GM19193 (cell line): ENCODE results near the gene SOD2.

Experiments used
- POLR2A ChIP-seq: IDR thresholded peaks from 4 replicates; pipeline ENCODE4 v1.6.1; 2011; ENCODE audit not compliant: insufficient read depth, insufficient read length; ENCODE audit errors: extremely low read depth

The SOD2 gene

DNA sequence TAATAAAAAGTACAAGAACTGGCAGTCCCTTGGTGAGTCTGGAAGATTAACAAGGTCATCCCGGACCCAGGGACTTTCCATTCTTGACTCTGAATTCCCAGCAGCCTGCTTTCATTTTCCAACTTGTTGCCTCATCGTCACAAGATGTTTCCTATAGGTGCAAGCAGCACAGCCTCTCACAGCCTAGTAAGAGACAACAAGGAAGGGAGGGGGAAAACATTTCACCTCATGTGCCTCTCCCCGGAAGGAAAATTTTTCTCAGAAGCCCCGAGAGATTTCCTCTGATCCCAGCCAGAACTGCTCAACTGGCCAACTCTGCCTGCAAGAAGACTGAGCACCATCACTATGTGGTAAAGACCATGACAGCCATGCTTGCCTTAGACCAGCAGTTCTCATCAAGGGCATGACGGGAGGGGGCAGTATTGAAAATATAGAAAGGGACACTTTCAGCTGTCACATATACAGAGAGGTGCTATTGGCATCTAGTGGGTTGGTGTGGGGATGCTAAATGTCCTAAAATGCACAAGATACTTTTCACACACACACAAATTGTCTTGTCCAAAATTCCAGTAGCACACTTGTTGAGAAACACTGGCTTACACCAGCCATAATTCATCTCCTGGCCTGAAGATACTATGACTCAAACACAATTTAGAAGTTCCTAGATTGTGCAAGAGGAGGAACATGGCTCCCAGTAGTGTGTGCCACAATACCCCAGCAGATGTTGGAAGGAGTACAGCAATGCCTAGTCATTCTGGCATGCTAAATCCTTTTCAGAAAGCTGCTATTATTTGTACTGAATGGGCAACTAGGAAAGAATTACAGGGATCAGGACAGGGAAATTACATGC lies 23.4 kb upstream of the SOD2 start:
- no peak for TF ChIP-seq POLR2A

DNA sequence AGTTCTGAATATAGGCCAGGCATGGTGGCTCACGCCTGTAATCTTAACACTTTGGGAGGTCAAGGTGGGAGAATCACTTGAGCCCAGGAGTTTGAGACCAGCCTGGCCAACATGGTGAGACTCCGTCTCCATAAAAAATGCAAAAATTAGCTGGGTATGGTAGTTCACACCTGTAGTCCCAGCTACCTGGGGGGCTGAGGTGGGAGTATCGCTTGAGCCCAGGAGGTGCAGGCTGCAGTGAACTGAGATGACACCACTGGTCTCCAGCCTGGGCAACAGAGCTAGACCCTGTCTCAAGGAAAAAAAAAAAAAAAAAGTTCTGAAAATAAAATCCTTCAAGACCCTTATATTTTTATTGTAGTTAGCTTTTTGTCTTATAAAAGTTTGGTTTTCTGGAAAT lies 22.6 kb upstream of the SOD2 start:
- TF ChIP-seq POLR2A: no peak

DNA sequence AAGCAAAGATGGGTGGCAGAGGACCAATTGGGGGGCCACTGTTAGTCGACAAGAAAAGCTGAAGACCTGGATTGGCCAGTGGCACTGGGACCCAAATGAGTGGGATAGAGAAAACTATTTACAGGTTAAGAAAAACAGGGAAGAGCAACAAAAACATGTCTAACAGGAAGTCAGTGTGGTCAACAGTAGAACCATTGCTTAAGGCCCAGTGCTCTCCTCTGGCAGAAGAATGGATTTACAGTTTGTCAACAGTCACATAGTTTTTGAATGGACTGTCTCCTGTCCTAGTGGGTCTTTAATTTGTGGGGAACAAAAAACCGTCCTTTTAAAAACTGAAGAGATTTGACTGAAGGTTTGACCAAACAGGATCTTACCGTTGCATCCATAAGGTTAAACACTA lies 22.1 kb upstream of the SOD2 start:
- TF ChIP-seq POLR2A: no peak

DNA sequence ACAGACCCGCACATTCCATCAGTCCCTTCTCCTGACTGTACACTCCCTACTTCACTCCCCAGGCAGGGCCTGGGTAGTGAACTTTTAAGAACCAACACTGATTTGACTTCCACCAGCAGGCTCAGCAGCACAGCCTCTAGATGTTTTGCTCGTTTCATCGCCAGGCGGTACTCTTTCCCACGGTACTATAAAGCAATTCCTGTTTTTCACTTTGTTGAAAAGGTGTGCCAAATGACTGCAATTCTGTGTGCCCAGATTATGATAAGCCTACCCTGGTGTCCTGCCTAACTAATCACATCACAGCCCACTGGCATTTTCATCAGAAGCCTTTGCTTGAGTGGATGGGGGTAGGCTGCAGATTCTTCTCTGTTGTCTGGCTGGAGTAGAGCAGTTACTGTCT lies 21.4 kb upstream of the SOD2 start:
- no peak for TF ChIP-seq POLR2A

- no peak for TF ChIP-seq POLR2A
Measured at GRCh38 chr6:159713984-159714383, 20.9 kb upstream of the SOD2 start.

- no peak for TF ChIP-seq POLR2A
Measured at GRCh38 chr6:159701413-159701999, 8.5 kb upstream of the SOD2 start.

- TF ChIP-seq POLR2A: no peak
Measured at GRCh38 chr6:159700970-159701369, 7.9 kb upstream of the SOD2 start.

- no peak for TF ChIP-seq POLR2A
Measured at GRCh38 chr6:159695984-159696383, 2.9 kb upstream of the SOD2 start.

DNA sequence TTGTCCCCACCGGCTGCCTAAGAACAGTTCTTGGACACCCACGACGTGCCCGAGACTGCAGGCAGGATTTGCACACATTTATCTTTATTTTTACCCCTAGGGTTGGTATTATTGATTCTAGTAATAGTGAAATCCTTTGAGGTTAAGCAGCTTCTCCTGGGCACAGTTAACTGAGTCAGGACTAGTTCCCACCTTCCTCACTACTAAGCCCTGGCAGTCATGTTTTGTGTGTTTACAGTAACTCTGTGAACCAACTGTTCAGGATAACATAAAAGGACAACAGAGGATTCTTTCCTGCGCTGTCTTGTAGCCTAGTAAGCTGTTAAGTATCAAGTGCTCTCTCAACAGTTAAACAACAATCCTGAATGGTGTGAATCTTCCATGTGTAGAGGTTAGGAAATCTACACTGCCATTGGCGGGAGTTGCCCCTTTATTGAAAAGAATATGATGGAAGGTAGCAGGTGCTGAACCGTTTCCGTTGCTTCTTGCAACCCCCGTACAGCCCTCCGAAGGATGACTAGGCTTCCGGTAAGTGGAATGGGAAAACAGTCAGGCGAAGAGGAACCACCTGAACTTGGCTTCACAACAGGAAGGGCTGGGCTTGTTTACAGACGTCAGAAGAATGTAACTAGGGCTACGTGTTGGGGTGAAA lies 979 bp upstream of the SOD2 start:
- TF ChIP-seq POLR2A: no peak

- TF ChIP-seq POLR2A: no peak
Measured at GRCh38 chr6:159692303-159693127, 526 bp downstream of the SOD2 start.

DNA sequence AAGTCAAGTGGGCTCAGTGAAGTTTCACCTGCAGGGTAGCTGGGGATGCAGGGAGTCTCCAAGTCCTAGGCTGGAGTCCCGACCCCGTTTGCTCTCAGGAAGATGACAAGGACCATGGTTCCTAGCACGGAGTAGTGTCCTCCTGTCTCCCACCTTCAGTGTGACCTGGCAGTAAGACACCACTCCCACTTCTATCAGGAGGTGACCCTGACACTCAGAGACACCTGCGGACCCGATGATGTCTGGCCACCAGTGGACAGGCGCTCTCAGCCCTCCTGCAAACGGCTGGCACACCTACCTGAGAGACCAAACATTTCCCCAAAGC lies 1.1 kb downstream of the SOD2 start:
- no peak for TF ChIP-seq POLR2A

DNA sequence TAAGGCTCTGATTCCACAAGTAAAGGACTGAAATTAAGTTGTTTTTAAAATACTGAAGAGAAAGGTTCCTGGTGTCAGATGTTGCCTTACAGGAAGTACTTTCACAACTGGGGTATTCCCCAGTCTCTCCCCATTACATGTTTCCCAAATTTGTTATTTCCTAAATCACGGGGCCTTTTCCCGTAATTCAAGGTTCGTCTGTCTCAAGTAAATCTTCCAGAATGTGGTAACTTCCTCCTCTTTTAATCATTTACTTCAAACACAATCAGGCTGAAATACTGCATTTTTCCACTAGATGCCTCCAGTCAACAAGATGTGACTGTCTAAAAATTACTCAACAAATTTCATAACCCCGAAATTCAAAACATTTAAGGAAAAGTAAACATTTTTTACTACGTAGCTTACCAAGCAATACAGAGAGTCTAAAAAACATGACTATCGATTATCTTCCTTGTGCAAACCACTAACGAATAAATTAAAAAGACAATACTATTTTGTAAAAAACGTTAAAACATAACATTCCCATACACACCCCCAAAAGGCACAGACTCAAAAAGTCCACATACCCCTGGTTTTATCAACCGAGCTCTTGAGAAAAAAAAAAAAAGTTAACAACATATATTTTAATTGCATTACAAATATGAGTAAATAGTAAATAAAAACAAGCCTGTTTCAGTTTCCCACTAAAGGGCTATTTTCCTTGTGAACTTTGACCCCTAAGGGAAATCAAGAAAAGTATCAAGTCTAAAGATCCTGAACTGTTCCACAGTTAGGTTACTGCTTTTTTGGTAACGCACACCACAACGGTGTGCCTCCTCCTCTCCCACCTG lies 1.7 kb downstream of the SOD2 start:
- TF ChIP-seq POLR2A: no peak

DNA sequence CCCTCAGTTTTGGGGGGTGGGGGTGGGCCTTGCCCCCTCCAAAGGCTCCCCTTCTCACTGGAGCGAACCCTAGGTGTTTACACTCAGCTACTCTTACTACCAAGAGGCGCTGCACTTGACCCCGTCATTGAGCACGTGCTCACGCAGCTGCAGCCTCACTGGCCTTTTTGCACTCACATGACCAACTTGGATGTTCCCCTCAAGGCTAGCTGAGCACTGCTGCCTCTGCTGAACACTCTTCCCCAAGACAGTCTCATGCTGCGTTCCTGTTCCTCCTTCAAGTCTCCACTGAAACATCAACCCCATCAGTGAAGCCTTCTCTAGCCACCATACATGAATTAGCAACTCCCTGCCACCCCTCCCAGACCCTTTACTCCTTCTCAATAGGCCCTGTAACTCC lies 4.0 kb downstream of the SOD2 start:
- TF ChIP-seq POLR2A: no peak

- no peak for TF ChIP-seq POLR2A
Measured at GRCh38 chr6:159688266-159688905, 4.7 kb downstream of the SOD2 start.
